ENCODE measurements around the gene SEMA5A.

Gene SEMA5A

GRCh38 chr5:9340085-9340484, 205.8 kb downstream of the SEMA5A start:
- H3K9ac ChIP-seq (ENCODE audit: low read depth, low read length) = no peak overlapping the region
- H3K36me3 ChIP-seq (ENCODE audit: insufficient read depth, low read length) = no peaks in the 10 kb centered on the region
- no peaks in the 10 kb centered on the region; the same call in 1 of the 2 replicates for H3K4me1 ChIP-seq (ENCODE audit: insufficient read depth, low read length)
- no peaks in the 10 kb centered on the region for H3K9me3 ChIP-seq (ENCODE audit: control insufficient read depth, insufficient read depth, low read length)

- H3K9me3 ChIP-seq (ENCODE audit: control insufficient read depth, insufficient read depth, low read length) = no peaks in the 10 kb centered on the region
- no peaks in the 10 kb centered on the region for H3K36me3 ChIP-seq (ENCODE audit: insufficient read depth, low read length)
- H3K4me1 ChIP-seq (ENCODE audit: insufficient read depth, low read length) = no peaks in the 10 kb centered on the region; the same call in 1 of the 2 replicates
- H3K9ac ChIP-seq (ENCODE audit: low read depth, low read length) = no peak overlapping the region
Observed at GRCh38 chr5:9339206-9339818, 206.6 kb downstream of the SEMA5A start.

DNA sequence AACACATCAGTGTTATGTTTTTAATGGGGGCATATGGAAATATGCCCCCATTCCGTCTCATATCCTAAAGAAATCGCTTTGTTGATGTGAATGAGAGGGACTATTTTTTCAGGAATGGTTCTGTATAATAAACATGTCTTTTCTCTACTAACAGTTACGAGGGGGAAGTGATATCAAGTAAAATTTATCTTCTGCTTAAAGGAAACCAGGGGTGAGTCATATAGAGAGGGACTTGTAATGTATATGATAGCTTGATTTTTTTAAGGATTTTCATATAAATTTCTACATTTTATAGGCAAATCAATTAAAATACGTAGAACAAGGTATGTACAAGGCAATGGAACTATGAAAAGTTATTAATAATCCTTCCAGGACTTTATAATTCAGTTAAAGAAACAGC, 207.1 kb downstream of the SEMA5A start:
- Histone ChIP-seq H3K36me3 (ENCODE audit: insufficient read depth, low read length) (no peaks in the 10 kb centered on the region), H3K9ac (ENCODE audit: low read depth, low read length) (no peak overlapping the region), H3K9me3 (ENCODE audit: control insufficient read depth, insufficient read depth, low read length) (no peaks in the 10 kb centered on the region), H3K4me1 (ENCODE audit: insufficient read depth, low read length) (no peaks in the 10 kb centered on the region; the same call in 1 of the 2 replicates)

GRCh38 chr5:9337928-9338595, 207.8 kb downstream of the SEMA5A start:
- Histone ChIP-seq H3K36me3 (ENCODE audit: insufficient read depth, low read length) (no peaks in the 10 kb centered on the region), H3K9ac (ENCODE audit: low read depth, low read length) (no peak overlapping the region), H3K4me1 (ENCODE audit: insufficient read depth, low read length) (no peaks in the 10 kb centered on the region), H3K9me3 (ENCODE audit: control insufficient read depth, insufficient read depth, low read length) (no peaks in the 10 kb centered on the region)

- Histone ChIP-seq H3K4me1 (ENCODE audit: insufficient read depth, low read length) (no peaks in the 10 kb centered on the region), H3K36me3 (ENCODE audit: insufficient read depth, low read length) (no peaks in the 10 kb centered on the region), H3K9me3 (ENCODE audit: control insufficient read depth, insufficient read depth, low read length) (no peaks in the 10 kb centered on the region), H3K9ac (ENCODE audit: low read depth, low read length) (no peak overlapping the region)
Observed at GRCh38 chr5:9335754-9336495, 209.9 kb downstream of the SEMA5A start.

- no peaks in the 10 kb centered on the region for H3K4me1 ChIP-seq (ENCODE audit: insufficient read depth, low read length)
- H3K36me3 ChIP-seq (ENCODE audit: insufficient read depth, low read length) = no peaks in the 10 kb centered on the region
- H3K9ac ChIP-seq (ENCODE audit: low read depth, low read length) = no peak overlapping the region
- H3K9me3 ChIP-seq (ENCODE audit: control insufficient read depth, insufficient read depth, low read length) = no peaks in the 10 kb centered on the region
Observed at GRCh38 chr5:9335269-9335668, 210.6 kb downstream of the SEMA5A start.

DNA sequence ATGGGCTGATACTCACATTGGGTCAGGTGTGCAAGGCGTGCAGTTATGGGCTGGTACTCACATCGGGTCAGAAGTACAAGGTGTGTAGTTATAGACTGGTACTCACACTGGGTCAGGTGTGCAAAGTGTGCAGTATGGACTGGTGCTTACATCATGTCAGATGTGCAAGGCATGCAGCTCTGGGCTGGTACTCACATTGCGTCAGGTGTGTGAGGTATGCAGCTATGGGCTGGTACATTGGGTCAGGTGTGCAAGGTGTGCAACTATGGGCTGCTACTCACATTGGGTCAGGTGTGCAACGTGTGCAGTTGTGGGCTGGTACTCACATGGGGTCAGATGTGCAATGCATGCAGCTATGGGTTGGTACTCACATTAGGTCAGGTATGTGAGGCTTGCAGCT, 213.8 kb downstream of the SEMA5A start:
- no peaks in the 10 kb centered on the region for H3K36me3 ChIP-seq (ENCODE audit: insufficient read depth, low read length)

GRCh38 chr5:9331372-9331771, 214.5 kb downstream of the SEMA5A start:
- Histone ChIP-seq H3K9ac (ENCODE audit: low read depth, low read length) (no peak overlapping the region), H3K9me3 (ENCODE audit: control insufficient read depth, insufficient read depth, low read length) (no peaks in the 10 kb centered on the region), H3K36me3 (ENCODE audit: insufficient read depth, low read length) (no peaks in the 10 kb centered on the region), H3K4me1 (ENCODE audit: insufficient read depth, low read length) (no peaks in the 10 kb centered on the region)

More for the DNA sequence above, 213.8 kb downstream of the SEMA5A start:
- H3K4me1 ChIP-seq (ENCODE audit: insufficient read depth, low read length) = no peaks in the 10 kb centered on the region
- no peak overlapping the region for H3K9ac ChIP-seq (ENCODE audit: low read depth, low read length)
- no peaks in the 10 kb centered on the region for H3K9me3 ChIP-seq (ENCODE audit: control insufficient read depth, insufficient read depth, low read length)

DNA sequence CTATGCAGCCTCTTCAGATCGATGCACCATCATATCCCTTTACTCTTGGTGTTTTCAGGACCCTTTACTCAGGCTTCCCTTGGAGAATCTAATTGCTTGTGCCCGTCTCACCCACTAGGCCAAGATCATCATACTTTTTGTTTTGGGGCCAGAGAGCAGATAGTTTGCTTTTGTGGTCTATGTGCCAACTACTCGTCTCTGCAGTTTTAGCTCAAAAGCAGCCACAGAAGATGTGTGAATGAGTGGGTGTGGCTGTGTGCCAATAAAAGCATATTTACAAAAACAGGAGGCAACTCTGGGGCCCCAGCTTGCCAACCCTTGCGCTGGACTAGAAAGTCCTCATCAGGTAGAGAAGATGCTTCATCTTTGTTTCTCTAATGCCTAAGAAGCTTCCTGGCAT, 216.8 kb downstream of the SEMA5A start:
- Histone ChIP-seq H3K4me1 (ENCODE audit: insufficient read depth, low read length) (no peaks in the 10 kb centered on the region), H3K9me3 (ENCODE audit: control insufficient read depth, insufficient read depth, low read length) (no peaks in the 10 kb centered on the region), H3K36me3 (ENCODE audit: insufficient read depth, low read length) (no peaks in the 10 kb centered on the region), H3K9ac (ENCODE audit: low read depth, low read length) (no peak overlapping the region)

- no peak overlapping the region for H3K9ac ChIP-seq (ENCODE audit: low read depth, low read length)
- H3K36me3 ChIP-seq (ENCODE audit: insufficient read depth, low read length) = no peaks in the 10 kb centered on the region
- no peaks in the 10 kb centered on the region for H3K9me3 ChIP-seq (ENCODE audit: control insufficient read depth, insufficient read depth, low read length)
- H3K4me1 ChIP-seq (ENCODE audit: insufficient read depth, low read length) = no peaks in the 10 kb centered on the region
Observed at GRCh38 chr5:9325549-9325948, 220.3 kb downstream of the SEMA5A start.

DNA sequence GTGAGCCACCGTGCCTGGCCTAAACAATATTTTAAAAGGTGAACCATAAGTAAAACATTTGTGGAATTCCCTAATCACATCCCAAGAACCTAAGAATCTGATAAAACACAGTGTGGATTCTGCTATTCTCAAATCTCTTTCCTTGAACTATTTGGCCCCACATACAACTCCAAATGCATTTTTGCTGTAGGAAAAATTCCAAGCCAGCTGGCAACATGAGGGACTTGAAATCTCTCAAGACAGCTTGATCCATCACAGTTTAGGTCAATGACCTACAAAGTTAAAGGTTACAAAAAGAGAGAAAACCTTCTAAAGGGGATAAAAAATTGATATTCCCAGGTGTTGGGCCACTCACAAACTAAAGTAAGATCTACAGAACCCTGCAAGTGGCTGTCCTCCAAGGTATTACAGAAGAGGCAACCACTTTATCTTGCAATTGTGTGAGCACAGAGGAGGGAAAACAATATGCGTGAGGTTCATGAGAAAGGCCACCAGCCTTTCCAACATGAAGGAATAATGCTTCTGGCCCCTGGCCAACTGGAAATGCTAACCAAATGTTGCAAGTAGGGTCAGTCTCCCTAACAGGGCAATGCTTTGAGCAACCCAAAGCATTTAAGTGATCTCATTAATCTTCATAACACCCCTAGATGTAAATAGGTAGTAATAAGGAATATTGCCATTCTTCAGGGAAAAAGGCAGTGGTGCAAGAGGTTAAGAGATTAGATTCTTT, 221.4 kb downstream of the SEMA5A start:
- Histone ChIP-seq H3K9me3 (ENCODE audit: control insufficient read depth, insufficient read depth, low read length) (no peaks in the 10 kb centered on the region), H3K4me1 (ENCODE audit: insufficient read depth, low read length) (no peaks in the 10 kb centered on the region), H3K9ac (ENCODE audit: low read depth, low read length) (no peak overlapping the region), H3K36me3 (ENCODE audit: insufficient read depth, low read length) (no peaks in the 10 kb centered on the region)

DNA sequence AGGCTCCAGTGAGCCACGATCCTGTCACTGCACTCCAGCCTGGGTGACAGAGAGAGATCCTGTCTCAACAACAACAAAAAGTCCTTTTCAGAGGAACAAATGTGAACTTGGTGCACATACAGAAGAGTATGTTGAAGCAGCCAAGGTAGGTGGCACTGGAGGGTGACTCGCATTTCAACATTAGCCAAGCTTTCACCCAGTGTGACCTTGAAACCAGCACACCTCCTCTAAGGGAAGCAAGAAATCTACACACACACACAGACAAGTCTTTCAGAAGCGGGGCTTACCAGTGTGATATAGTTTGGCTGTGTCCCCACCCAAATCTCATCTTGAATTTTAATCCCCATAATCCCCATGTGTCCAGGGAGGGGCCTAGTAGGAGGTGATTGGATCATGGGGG, 225.2 kb downstream of the SEMA5A start:
- Histone ChIP-seq H3K36me3 (ENCODE audit: insufficient read depth, low read length) (no peaks in the 10 kb centered on the region), H3K9ac (ENCODE audit: low read depth, low read length) (no peak overlapping the region), H3K9me3 (ENCODE audit: control insufficient read depth, insufficient read depth, low read length) (no peaks in the 10 kb centered on the region), H3K4me1 (ENCODE audit: insufficient read depth, low read length) (no peaks in the 10 kb centered on the region)

GRCh38 chr5:9318031-9318430, 227.8 kb downstream of the SEMA5A start:
- Histone ChIP-seq H3K36me3 (ENCODE audit: insufficient read depth, low read length) (no peaks in the 10 kb centered on the region), H3K9ac (ENCODE audit: low read depth, low read length) (no peak overlapping the region), H3K9me3 (ENCODE audit: control insufficient read depth, insufficient read depth, low read length) (no peaks in the 10 kb centered on the region), H3K4me1 (ENCODE audit: insufficient read depth, low read length) (no peaks in the 10 kb centered on the region)

DNA sequence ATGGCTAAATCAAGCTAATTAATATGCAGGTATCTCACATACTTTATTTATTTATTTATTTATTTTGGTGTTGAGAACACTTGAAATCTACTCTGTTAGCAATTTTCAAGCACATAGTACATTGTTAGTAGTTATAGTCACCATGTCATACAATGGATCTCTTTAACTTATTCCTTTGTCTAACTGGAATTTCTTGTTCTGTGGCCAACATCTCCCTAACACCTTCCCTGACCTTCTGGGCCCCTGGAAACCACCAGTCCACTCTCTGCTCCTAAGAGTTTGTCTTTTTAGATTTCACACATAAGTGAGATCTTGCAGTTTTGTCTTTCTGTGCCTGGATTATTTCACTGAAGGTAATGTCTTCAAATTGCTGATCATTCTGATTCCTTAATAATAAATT, 229.1 kb downstream of the SEMA5A start:
- no peaks in the 10 kb centered on the region for H3K9me3 ChIP-seq (ENCODE audit: control insufficient read depth, insufficient read depth, low read length)
- no peak overlapping the region for H3K9ac ChIP-seq (ENCODE audit: low read depth, low read length)
- no peaks in the 10 kb centered on the region for H3K4me1 ChIP-seq (ENCODE audit: insufficient read depth, low read length)
- H3K36me3 ChIP-seq (ENCODE audit: insufficient read depth, low read length) = no peaks in the 10 kb centered on the region

Data from ES-I3 (cell line).